HFFc6 (cell line): ENCODE measurements around the gene C12orf42. TPM values are rescaled to one million over a fixed set of nuclear protein-coding genes. Genes with fewer than 3 reads are reported as not detected.

ENCODE experiments used
- DNase-seq: peaks from one replicate; pipeline ENCODE4 v3.0.0-alpha.2; 2018
- H3K27ac Mint-ChIP-seq: 2 replicates; pipeline ENCODE4 v1.8.0; 2020; ENCODE audit warnings: mild to moderate bottlenecking, mixed read lengths
- H3K27me3 Mint-ChIP-seq: 2 replicates; pipeline ENCODE4 v1.8.0; 2021; ENCODE audit warnings: mild to moderate bottlenecking, moderate library complexity, mixed read lengths; ENCODE audit not compliant: insufficient read depth
- H3K36me3 Mint-ChIP-seq: 2 replicates; pipeline ENCODE4 v1.8.0; 2021; ENCODE audit warnings: low read depth, mixed read lengths
- H3K4me1 Mint-ChIP-seq: 2 replicates; pipeline ENCODE4 v1.8.0; 2020; ENCODE audit warnings: low read depth, mixed read lengths
- H3K4me3 Mint-ChIP-seq: 2 replicates; pipeline ENCODE4 v1.8.0; 2020; ENCODE audit warnings: mild to moderate bottlenecking, moderate library complexity, mixed read lengths
- H3K9me3 Mint-ChIP-seq: 2 replicates; pipeline ENCODE4 v1.8.0; 2020; ENCODE audit warnings: mild to moderate bottlenecking, mixed read lengths
- total RNA-seq, 6 experiments: library from RNA; stranded (reverse); fragmentation: NEBNext Ultra II Directional; extraction: Animal tissue kit (Norgen Biotek cat#: 25700); gene quantifications; 2 replicates in 1 of 6; 3 replicates in 5 of 6; pipeline ENCODE4 v1.2.3, GENCODE V29; 2021
- TF ChIP-seq, protein P1 (sequence below): fragments of 200-600 bp; sonication (generic); IDR thresholded peaks from 2 replicates; pipeline ENCODE4 v1.5.0; 2021; ENCODE audit warnings: antibody characterized with exemption, mild to moderate bottlenecking

The C12orf42 gene
- total RNA-seq, 6 experiments from 2014 or later, result not detected

DNA sequence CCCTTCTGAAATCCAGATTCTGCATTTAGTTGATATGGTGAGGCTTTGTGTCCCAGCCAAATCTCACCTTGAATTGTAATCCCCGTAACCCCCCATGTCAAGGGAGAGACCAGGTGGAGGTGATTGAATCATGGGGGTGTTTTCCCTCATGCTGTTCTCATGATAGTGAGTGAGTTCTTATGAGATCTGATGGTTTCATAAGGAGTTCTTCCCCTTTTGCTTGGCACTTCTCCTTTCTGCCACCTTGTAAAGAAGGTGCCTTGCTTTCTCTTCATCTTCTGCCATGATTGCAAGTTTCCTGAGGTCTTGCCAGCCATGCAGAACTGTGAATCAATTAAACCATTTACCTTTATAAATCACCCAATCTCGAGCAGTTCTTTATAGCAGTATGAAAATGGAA is 23.1 kb upstream of the C12orf42 start:
- TF ChIP-seq, protein P1, sequence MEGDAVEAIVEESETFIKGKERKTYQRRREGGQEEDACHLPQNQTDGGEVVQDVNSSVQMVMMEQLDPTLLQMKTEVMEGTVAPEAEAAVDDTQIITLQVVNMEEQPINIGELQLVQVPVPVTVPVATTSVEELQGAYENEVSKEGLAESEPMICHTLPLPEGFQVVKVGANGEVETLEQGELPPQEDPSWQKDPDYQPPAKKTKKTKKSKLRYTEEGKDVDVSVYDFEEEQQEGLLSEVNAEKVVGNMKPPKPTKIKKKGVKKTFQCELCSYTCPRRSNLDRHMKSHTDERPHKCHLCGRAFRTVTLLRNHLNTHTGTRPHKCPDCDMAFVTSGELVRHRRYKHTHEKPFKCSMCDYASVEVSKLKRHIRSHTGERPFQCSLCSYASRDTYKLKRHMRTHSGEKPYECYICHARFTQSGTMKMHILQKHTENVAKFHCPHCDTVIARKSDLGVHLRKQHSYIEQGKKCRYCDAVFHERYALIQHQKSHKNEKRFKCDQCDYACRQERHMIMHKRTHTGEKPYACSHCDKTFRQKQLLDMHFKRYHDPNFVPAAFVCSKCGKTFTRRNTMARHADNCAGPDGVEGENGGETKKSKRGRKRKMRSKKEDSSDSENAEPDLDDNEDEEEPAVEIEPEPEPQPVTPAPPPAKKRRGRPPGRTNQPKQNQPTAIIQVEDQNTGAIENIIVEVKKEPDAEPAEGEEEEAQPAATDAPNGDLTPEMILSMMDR, result no peak
- Mint-ChIP-seq H3K27me3 (peaks cover 3% of the 10 kb centered on the region; the same call in 1 of the 2 replicates), H3K4me1 (no peaks in the 10 kb centered on the region), H3K27ac (no peak overlapping the region), H3K4me3 (no peak overlapping the region), H3K9me3 (no peaks in the 10 kb centered on the region), H3K36me3 (no peaks in the 10 kb centered on the region)
- DNase-seq, result no peak

DNA sequence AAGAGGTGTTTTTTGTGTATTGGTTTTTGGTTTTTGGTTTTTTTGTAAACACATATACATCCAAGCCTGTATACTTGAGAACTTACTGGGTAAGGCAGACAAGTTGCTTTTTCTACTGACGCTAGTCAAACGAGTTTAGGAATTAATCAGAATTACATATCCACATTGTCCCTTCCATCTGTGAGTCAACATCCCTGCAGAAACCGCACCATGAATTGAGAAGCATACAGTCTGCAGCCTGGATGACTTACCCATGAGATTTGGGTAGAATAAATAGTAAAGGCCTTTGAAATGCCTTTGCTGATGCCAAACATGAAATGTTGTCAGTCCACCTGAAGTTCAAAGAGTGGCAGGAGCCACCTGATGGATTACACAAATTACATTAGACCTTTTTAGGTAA is 21.4 kb upstream of the C12orf42 start:
- no peaks in the 10 kb centered on the region for H3K36me3 Mint-ChIP-seq
- TF ChIP-seq, protein P1, result no peak
- peaks cover 3% of the 10 kb centered on the region; the same call in 1 of the 2 replicates for H3K27me3 Mint-ChIP-seq
- DNase-seq, result no peak
- no peak overlapping the region for H3K27ac Mint-ChIP-seq
- no peak overlapping the region for H3K4me3 Mint-ChIP-seq
- H3K4me1 Mint-ChIP-seq, result no peaks in the 10 kb centered on the region
- no peaks in the 10 kb centered on the region for H3K9me3 Mint-ChIP-seq

DNA sequence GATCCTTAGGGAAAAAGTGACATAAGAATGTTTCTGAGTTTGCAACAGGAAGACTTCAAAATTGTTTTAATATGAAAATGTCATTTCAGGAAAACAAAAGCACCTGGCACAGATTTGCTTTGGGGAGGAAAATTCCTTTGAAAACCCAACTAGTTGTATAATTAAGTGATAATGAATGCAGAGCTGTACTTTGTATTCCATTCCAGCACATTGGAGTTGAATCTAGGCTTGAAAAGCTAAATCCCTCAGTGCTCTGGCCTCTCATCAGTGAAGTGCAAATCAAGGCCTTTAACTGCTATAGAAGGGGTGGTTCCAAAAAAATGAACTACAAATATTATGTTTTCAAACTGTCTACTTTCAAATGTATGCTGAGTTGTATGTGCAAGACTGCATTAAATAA is 19.6 kb upstream of the C12orf42 start:
- H3K27ac Mint-ChIP-seq, result no peak overlapping the region
- peaks cover 3% of the 10 kb centered on the region; the same call in 1 of the 2 replicates for H3K27me3 Mint-ChIP-seq
- DNase-seq, result no peak
- H3K36me3 Mint-ChIP-seq, result no peaks in the 10 kb centered on the region
- no peaks in the 10 kb centered on the region for H3K4me1 Mint-ChIP-seq
- TF ChIP-seq, protein P1, result no peak
- H3K9me3 Mint-ChIP-seq, result no peaks in the 10 kb centered on the region
- no peak overlapping the region for H3K4me3 Mint-ChIP-seq

DNA sequence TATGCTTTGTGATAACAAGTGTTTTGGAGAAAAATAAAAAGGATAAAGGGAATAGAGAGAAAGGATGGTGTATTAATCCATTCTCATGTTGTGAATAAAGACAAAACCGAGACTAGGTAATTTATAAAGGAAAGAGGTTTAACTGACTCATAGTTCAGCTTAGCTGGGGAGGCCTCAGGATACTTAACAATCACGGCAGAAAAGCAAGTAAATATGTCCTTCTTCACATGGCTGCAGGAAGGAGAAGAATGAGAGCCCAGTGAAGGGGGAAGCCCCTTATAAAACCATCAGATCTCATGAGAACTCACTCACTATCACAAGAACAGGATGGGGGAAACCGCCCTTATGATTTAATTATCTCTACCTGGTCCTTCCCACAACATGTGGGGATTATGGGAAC is 18.1 kb upstream of the C12orf42 start:
- H3K36me3 Mint-ChIP-seq, result no peaks in the 10 kb centered on the region
- DNase-seq, result no peak
- no peaks in the 10 kb centered on the region for H3K4me1 Mint-ChIP-seq
- no peaks in the 10 kb centered on the region for H3K9me3 Mint-ChIP-seq
- TF ChIP-seq, protein P1, result no peak
- H3K4me3 Mint-ChIP-seq, result no peak overlapping the region
- no peaks in the 10 kb centered on the region for H3K27me3 Mint-ChIP-seq
- no peak overlapping the region for H3K27ac Mint-ChIP-seq

DNA sequence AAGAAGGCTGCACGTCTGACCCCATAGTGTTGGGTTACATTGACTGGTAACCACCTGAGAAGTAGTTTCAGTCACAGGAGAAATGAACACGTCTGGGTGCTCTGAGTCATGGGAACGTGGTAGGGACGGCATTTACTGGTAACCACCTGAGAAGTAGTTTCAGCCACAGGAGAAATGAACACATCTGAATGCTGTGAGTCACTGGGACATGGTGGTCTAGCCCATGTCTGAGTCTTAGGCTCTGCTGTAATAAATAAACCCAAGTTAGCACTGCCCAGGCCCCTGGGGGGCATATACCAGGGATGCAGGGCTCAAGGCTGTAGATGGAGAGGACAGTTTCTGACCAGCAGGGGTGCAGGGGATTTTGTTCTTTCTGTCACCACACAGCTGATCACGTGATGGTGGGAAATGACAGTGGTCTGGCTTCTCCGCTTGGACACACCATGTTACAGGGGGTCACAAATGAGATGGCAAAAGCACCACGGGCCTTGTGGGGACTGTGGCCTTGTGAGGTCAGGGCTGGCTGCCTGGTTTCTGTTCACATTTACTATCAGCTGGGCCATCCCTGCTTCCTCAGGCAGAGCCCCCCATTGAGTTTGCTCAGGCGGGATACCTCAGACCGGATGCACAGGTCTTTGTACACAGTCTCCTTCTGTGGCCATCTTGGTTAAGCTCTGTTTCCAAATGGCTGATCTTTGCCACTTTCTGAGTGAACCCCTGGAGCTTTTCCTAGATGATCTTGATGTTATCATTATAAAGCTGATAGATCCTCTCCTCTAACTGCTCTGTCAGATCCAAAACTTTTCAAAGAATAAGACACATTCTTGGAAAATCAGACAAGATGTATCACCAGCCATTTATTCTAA is 9.8 kb upstream of the C12orf42 start:
- Mint-ChIP-seq H3K9me3 (no peaks in the 10 kb centered on the region), H3K4me1 (no peaks in the 10 kb centered on the region), H3K4me3 (no peak overlapping the region), H3K36me3 (no peaks in the 10 kb centered on the region), H3K27ac (no peak overlapping the region), H3K27me3 (peaks cover 1% of the 10 kb centered on the region; the same call in 1 of the 2 replicates)
- no peak for DNase-seq
- TF ChIP-seq, protein P1, result no peak
